DMS153 treated with DMSO at 0.1 percent for 48 hours (cell line): ENCODE data around the gene CHRNA4.
"Not testable (repeated sequence)": the region's sequence is repeated elsewhere in the genome, so short reads cannot be mapped to it uniquely, and the experiment has no call there.

Experiments
- DNase-seq: peaks from one replicate; lab custom pipeline; 2025; ENCODE audit not compliant: unreplicated experiment; lab: John Stamatoyannopoulos, UW

Gene CHRNA4

DNA sequence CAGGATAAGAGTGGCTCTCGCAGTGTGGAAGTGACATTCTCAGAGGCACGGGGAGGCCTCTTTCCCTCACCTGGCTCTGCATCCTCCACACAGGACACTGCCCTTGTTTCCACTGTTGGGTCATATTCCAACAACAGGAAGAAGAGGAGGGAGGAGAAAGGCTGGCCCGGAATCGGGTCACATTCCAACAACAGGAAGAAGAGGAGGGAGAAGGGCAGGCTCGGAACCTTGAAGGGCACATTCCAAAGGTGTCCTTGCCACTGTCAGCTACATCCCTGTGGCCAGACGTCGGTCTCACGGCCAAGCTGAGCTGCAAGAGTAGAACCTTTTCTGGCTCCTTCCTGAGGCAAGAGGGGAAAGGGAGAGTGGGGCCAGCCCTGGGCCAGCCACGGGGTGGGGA, 25.4 kb downstream of the CHRNA4 start:
- no peak for DNase-seq

DNA sequence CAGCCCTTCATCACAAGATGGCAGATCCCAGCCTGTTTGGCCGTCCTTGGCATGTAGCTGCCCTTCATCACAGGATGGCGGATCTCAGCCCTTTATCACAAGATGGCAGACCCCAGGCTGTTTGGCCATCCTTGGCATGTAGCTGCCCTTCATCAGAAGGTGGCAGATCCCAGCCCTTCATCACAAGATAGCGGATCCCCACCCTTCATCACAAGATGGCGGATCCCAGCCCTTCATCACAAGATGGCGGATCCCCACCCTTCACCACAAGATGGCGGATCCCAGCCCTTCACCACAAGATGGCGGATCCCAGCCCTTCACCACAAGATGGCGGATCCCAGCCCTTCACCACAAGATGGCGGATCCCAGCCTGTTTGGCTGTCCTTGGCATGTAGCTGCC, 26.1 kb downstream of the CHRNA4 start:
- DNase-seq: not testable (repeated sequence)

DNA sequence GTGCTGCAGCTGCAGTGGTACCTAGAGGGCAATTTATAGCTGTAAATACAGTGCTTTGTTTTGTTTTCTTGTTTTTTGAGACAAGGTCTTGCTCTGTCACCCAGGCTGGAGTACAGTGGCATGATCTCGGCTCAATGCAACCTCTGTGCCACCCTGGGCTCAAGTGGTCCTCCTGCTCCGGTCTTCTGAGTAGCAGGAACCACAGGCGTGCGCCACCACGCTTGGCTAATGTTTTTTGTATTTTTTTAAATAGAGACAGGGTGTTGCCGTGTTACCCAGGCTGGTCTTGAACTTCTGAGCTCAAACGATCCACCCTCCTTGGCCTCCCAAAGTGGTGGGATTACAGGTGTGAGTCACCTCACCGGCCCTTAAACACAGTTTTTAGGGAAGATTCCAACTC, 26.8 kb downstream of the CHRNA4 start:
- no peak for DNase-seq

DNA sequence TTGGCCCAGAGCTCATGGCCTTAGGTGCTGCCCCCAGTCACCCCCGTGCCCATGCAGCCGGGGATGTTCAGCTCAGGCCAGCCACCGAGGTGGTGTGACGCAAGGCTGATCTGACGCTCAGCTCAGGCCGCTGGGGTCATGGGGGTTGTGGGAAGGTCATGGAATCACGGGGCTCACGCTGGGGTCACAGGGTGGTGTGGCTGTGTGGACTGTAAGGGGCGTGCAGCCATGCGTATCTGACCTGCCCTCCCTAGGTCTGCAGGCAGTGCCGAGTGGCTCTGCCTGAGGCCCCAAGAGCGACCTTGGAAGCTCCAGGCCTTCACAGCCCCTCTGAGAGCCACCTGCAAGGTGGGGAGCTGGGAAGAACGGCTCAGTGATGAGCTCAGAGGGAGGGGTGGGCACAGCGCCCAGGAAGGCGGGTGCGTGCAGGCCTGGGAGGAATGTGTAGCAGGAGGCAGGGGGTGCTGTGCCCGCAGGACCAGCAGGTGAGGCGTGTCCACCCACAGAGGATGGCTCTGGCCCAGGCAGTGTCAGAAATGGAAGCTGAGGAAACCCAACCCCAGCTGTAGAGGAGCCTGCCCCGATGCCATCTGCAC, 27.8 kb downstream of the CHRNA4 start:
- DNase-seq: no peak

DNA sequence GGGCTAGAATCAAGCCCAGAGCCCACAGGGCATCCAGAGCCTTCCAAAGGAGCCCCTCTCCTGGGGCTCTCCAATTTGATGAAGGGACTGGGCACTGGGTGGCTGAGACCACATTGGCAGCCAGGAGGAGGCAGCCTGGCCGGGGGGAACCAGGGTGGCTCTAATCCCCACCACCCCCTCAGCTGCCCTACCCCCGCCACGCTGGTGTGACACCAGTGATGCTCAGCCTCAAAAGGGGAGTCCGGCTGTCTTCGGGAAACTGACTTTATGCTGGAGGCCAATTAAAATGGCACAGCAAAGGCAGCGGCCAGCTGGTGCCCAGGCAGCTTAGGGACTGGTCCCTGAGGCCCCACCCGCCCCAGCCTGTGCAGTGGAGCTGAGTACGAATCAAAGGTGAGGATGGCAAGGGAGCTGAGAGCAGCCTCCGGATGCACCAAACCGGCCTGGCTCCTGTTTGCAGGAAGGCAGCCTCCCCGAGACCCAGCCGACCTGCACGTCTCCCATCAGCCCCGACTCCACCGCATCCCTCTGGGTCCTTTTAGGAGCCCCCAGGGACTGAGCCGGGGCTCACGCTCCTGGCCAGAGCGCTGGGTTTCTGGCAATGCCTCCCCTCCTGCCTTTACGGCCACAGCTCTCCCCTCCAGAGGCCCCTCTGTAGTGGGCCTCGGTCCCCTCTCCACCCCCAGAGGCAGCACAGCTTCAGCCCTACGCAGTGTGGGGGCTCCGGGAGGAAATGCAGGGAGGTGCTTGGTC, 28.5 kb downstream of the CHRNA4 start:
- no peak for DNase-seq

DNA sequence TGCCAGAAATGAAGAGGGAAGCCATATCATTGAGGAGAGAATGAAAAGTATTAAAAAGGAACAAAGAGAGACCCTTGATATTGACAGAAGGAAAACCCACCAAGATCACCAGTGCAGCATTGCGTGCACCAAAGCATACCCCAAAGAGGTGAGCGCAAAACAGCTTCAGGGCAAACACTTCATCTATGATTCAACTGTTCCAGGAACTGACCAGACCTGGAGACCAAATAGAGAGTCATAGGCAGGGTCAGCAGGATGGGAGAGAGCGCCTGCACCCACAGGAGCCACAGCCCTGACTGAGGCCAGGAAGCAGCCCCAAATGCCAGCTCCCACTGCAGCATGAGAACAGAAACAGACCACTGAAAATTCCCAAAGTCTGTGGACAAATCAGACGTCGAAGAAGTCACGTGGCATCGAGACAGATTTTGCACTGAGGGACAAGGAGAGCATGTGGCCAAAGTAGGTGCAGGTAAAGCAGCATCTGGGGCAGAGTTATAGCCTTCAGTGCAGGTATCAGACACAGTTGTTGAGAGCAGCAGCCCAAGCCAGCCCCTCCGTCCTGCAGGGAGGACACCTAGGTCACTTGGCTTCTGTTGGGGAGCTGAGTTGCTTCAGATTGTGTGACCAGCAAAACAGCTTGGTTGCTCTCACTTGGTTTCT, 29.3 kb downstream of the CHRNA4 start:
- DNase-seq: no peak

DNA sequence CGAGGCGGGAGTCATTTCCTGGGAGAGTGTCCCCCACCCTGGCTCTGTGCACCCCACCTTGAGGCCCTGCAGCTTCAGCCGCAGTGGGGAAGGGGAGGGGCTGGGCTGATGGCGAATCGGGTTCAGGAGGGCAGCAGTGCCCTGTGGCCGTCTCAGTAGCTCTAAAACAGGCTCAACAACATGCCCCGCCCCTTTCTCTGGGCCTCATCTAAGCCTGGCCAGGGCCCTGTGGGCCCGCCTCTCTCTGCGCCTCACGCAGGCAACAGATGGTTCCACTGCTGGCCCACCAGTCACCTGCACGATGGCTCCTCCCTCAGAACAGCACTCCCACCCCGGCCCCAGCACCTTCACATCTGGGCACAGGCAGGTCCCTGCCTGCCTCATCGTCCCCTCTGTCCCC, 30.2 kb downstream of the CHRNA4 start:
- DNase-seq: no peak

DNA sequence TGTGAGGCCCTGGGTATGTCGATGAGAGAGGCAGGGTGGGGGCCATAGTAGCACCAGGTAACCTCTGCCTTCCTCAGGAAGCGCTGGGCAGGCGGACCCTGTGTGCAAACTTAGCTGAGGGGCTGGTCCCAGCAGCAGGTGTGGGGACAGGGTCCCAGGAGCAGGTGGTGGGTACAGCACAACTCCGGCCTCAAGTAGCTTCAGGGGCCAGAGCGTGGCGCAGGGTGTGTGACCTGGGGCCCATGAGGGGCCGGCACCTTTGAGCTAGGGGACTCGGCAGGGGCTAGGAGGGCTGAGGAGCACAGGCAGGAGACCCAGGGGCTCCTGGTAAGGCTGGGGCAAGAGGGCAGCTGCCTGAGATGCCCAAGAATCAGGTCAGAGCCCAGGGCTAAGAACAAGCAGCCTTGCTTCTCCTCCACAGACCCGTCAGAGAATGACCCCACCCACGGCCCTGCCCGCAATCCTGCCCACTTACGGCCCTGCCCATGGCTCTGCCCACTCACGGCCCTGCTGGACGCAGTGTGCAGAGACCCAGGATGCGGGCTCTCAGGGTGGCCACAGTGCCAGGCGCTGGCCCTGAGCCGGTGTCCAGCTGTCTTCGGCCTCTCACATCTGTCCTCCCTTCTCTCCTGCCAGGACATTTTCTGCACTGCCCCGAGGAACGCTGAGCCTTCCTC, 30.9 kb downstream of the CHRNA4 start:
- no peak for DNase-seq

DNA sequence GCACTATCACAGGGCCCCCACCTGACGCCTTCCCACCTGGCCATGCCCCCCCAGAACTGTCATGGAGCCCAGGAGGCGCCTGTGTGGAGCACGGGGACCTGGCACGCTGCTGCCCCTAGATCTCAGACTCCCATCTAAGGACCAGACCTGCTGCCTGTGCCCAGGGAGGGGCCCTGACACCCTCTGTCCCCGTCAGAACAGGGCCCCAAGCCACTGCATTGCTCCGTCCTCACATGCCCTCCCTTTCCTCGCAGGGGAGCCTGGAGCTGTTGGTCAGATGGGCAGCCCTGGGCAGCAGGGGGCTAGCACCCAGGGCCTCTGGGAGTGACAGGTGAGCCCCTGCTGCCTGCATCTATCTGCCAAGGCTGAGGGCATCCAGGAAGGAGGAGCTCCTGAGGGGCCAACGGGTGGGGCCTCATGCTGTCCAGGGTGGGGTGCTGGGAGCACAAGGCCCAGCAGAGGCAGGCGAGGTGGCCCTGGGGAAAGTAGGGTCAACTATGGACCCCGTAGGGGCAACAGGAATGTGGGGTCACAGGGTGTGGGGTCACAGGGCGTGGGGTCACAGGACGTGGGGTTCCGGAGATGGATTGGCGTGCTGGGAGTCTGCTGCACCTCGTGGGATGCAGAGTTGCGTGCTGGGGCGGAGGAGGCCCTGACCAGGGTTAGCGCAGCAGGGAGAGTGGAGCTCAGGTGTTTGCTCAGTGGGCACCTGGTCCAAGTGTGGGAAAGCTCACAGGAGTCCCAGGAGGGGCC, 31.6 kb downstream of the CHRNA4 start:
- no peak for DNase-seq

DNA sequence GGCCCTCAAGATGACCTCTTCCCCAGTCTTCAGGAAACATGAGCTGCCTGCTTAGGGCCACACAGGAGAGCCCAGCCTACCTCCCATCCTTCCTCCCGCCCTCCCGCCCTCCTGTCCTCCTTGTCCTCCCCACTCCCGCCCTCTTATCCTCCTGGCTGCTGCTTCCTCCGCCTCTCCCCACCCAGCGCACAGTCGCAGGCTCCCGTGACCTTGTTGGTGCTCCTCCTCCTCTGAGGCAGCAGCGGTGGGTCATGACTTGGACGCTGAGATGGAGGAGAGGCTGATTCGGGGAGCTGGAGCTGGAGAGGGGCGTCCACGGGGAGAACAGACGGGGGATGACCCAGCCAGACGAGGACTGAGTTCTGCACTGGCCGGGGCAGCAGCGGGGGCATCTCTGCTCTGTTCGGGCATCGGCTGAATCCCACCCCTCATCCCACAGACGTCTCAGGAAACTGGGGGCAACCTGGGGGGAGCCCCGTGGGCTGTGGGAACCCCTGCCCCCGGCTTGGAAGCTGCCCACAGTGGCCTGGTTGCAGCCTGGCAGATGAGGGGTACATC, 32.4 kb downstream of the CHRNA4 start:
- no peak for DNase-seq

DNA sequence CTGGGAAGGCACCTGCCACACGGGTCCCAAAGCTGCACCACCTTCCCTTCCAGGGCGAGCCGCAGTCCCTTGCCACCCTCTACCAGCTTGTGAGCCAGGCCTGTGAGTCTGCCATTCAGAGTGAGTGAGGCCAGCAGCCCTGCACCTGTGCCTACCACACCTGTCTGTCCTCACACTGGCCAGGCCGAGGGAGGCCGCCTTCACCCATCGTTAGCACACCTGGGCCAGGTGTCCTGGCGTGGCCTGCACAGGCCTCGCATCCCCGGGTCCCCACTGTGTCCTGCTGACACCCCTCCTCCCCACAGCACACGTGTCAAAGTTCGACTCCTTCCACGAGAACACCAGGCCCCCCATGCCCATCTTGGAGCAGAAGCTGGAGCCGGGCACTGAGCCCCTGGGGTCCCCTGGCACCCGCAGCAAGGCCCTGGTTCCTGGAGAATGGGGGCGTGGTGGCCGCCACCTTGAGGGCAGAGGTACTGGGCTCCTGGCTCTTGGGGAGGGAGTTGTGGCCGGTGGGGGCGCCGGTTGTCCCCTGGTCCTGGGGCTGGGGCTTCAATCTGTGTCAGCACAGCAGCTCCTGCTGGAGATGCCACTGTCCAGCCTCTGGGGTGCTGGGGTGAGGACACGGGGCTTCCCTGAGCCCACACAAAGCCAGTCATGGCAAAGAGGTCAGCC, 33.0 kb downstream of the CHRNA4 start:
- DNase-seq: no peak

DNA sequence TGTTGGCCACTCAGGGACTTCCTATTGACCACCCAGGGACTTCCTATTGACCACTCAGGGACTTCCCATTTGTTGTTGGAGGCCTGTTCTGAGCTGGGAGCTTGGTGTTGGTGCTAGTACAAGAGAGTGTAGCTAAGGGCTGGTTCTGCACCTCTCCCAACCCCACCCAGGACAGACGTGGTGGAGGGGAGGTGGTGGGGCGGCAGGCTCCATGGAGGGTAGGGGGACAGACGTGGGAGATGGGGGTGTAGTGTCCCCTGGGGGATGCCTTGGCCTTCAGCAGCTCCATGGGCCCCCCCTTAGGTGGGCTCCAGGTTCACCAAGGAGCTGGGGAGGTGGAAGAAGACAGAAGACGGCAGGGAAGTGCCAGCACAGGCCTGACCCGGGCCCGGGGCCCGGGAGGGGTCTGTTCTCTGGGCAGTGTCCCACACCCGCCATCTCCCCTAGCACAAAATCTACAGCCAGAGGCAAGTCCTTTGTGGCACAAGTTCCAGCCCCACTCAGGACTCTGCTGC, 33.9 kb downstream of the CHRNA4 start:
- no peak for DNase-seq

DNA sequence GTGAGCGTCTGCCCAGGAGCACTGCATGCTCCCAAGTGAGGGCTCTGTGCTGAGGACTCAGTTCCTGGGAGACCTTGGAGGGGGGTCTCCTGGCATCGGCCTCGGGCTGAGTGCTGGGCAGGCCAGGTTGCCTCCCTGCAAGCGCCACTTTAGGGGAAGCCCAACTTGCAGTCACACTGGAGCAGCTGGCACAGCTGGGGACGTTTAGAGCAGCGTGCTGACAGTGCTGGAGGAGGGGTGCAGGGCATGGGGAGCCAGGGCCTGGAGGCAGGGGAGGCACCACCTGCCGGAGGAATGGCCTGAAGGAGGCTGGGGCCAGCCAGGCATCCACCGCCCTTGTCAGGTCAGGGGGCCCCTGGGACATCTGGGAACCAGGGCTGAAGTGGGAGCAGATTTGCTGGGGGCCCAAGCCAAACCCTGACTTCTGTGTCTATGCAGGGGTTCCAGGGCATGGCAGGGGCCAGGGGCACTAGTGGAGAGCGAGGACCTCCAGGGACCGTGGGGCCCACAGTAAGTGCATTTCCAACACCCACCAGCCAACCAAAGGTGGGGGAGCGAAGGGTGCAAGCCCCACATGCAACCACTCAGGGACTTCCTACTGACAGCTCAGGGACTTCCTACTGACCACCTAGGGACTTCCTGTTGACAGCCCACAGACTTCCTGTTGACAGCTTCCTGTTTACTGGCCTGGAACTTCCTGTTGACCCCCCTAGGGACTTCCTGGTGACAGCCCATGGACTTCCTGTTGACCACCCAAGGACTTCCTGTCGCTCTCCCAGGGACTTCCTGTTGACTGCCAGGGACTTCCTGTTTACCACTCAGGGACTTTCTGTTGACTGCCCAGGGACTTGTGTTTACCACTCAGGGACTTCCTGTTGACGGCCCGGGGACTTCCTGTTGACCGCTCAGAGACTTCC, 34.6 kb downstream of the CHRNA4 start:
- DNase-seq: no peak

DNA sequence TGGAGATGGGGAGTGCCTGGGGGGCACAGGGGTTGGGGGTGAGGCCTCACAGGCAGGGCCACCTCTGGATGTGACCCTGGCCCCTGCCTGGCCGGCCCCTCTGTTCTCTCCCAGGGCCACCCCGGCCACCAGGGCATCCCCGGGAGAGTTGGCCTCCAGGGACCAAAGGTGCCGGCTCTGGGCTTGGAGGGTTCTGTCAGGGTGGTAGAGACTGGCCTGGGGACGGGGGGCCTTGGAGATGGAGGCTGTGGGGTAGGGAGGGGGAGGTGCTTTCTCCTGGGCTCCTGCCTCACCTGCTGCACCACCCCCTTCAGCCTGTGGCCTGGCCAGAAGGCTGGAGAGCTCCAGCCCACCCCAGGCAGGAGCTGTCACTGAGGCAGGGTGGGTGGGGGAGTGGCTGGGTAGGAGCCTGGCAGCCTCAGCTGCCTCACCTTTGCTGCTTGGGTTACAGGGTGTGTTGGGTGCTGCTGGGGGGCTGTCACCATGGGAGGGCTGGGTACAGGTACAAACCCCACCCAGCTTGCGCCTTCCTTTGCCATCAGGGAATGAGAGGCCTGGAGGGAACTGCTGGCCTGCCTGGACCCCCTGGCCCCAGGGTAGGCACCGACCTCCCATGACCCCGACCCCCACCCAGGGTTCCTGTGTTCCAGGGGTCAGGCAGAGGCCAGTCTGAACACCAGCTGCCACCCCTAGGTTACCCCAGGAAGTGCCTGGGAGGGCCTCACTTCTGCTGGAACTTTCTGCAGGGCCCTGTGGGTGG, 35.4 kb downstream of the CHRNA4 start:
- no peak for DNase-seq

DNA sequence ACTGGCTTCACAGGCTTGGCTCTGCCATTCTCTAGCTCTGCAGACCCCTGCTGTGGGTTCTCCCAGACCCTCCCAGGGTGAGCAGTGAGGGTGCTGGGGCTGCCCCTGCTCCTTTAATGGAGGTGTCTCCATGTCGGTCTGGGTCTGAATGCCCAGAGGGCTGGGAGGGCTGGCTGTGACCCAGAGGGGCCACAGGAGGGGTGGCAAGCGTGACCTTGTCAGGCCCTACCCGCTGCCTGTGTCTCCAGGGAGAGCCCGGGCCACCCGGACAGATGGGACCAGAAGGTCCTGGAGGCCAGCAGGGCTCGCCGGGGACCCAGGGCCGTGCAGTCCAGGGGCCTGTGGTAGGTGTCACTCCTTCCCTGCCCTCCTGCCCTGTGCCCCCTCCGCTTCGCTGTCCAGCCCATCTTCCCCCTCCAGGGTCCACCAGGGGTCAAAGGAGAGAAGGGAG, 36.1 kb downstream of the CHRNA4 start:
- DNase-seq: no peak

DNA sequence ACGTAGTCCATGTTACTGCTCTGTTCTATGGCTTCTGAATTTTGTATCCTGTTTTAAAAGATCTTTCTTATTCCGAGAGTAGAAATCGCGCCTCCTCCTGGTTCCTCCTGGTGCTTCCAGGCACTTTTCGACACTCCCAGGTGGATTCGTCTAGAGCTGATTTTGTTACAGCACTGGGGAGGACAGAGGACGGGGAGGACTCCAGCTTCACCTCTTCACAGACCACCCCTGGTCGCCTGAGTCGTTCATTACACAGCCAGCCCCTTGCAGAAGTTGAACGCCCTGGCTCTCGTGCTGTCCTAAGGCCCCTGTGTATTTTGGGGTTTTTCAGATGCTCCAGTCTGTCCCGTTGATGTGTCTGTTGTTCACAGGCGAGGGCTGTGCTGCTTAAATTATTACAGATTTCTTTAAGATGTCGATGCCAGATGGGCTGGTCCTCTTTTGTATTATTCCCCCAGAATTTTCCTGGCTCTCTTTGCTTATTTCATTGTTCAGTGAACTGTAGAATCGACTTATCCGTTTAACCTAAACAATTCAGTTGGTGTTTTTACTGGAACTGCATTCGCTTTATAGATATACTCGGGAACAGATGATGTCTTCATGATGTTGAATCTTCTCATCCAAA, 37.7 kb downstream of the CHRNA4 start:
- no peak for DNase-seq

DNA sequence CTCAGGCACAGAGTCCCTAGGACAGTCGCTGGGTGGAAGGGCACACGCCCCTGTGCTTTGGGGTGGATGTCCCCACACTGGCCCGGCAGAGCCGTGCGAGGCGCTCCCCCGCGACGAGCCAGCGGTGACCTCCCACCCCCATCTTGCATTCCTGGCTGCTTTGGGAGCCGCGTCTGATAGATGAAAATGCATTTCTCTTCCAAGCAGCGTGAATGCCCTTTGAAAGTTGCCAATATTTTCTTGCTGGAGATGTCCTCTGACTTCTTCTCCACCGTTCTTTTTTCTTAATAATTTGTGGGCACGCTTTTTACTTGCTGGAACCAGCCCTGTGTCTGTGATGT, 38.2 kb downstream of the CHRNA4 start:
- DNase-seq: no peak
